RWPE2 (cell line): ENCODE measurements around the gene KDM4C.
A peak's percentile ranks its signal among the peaks of the same experiment; 100 is the strongest.

Experiments used
- ATAC-seq: fragments of 200-7000 bp; cut with Tn5 transposase; 3 replicates; pipeline ENCODE4 v1.9.1; 2021; ENCODE audit warnings: low read depth
- DNase-seq: peaks from one replicate; pipeline ENCODE4 v3.0.0-alpha.2; 2020; ENCODE audit warnings: low spot score
- H3K27ac ChIP-seq: fragments of 450-650 bp; 2 replicates; pipeline ENCODE4 v1.5.1; 2017; ENCODE audit warnings: mild to moderate bottlenecking; ENCODE audit not compliant: poor library complexity, severe bottlenecking
- H3K27me3 ChIP-seq: fragments of 250-450 bp; sonication (Bioruptor Pico); 2 replicates; pipeline ENCODE4 v1.5.1; 2021; ENCODE audit warnings: mild to moderate bottlenecking, moderate library complexity; ENCODE audit not compliant: insufficient read depth, poor library complexity, severe bottlenecking
- H3K36me3 ChIP-seq: fragments of 250-450 bp; sonication (Bioruptor Pico); 2 replicates; pipeline ENCODE4 v1.5.1; 2020; ENCODE audit warnings: low read depth, mild to moderate bottlenecking, moderate library complexity
- H3K4me1 ChIP-seq: fragments of 250-450 bp; sonication (Bioruptor Pico); 2 replicates; pipeline ENCODE4 v1.5.1; 2021; ENCODE audit warnings: mild to moderate bottlenecking, moderate library complexity; ENCODE audit not compliant: insufficient read depth, poor library complexity, severe bottlenecking
- H3K4me3 ChIP-seq: fragments of 250-450 bp; sonication (Bioruptor Pico); 2 replicates; pipeline ENCODE4 v1.5.1; 2021; ENCODE audit warnings: mild to moderate bottlenecking, moderate library complexity; ENCODE audit not compliant: severe bottlenecking
- H3K9me3 ChIP-seq: fragments of 250-450 bp; sonication (Bioruptor Pico); 2 replicates; pipeline ENCODE4 v1.5.1; 2021; ENCODE audit warnings: mild to moderate bottlenecking, moderate library complexity; ENCODE audit not compliant: severe bottlenecking
- TF ChIP-seq, protein P1 (sequence below): fragments of 450-650 bp; IDR thresholded peaks from one replicate; pipeline ENCODE4 v1.5.1; 2017; ENCODE audit warnings: mild to moderate bottlenecking, moderate library complexity; ENCODE audit not compliant: poor library complexity, severe bottlenecking

KDM4C gene

DNA sequence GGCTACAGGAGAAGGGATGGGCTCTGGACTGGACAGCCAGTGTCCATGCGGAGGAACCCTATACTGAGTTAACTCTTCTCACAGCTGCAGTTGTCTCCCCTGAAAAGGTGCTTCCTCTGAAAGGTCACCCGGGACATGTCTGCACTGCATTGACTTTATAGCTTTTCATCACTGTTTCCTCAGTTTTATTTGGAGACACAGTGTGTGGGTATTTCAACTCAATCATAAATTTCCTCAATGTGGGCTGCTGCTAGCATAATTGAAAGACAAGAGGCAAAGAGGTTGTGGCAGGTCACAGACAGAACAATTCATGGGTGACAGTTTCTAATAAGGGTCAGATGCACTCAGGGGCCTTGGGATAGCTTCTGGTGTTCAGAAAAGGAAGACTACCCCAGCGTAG lies 336.8 kb downstream of the KDM4C start:
- Histone ChIP-seq H3K27ac (no peak overlapping the region), H3K36me3 (no peaks in the 10 kb centered on the region), H3K9me3 (no peaks in the 10 kb centered on the region), H3K27me3 (no peaks in the 10 kb centered on the region), H3K4me1 (no peaks in the 10 kb centered on the region), H3K4me3 (no peak overlapping the region)
- TF ChIP-seq, protein P1, sequence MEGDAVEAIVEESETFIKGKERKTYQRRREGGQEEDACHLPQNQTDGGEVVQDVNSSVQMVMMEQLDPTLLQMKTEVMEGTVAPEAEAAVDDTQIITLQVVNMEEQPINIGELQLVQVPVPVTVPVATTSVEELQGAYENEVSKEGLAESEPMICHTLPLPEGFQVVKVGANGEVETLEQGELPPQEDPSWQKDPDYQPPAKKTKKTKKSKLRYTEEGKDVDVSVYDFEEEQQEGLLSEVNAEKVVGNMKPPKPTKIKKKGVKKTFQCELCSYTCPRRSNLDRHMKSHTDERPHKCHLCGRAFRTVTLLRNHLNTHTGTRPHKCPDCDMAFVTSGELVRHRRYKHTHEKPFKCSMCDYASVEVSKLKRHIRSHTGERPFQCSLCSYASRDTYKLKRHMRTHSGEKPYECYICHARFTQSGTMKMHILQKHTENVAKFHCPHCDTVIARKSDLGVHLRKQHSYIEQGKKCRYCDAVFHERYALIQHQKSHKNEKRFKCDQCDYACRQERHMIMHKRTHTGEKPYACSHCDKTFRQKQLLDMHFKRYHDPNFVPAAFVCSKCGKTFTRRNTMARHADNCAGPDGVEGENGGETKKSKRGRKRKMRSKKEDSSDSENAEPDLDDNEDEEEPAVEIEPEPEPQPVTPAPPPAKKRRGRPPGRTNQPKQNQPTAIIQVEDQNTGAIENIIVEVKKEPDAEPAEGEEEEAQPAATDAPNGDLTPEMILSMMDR = no peak
- DNase-seq (no peak), ATAC-seq (no peak)

DNA sequence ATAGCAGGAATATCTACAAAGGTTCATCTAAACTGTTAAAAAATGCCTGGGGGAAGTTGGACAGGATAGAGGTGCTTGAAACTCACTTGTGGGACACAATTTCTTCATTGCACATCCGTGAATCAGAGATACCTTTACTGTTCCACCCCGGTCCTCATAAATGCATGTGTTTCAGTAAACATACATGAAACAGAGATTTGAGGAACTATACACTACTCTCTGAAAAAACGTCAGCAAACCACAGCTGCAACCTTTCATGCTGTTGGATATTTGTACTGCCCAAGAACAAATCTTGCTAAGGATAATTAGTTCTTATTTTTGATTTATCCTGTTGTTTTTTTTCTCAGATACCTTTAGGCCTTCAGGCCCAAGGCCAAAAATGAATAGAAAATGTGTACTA lies 337.3 kb downstream of the KDM4C start:
- H3K4me1 ChIP-seq = no peaks in the 10 kb centered on the region
- no peak for ATAC-seq

DNA sequence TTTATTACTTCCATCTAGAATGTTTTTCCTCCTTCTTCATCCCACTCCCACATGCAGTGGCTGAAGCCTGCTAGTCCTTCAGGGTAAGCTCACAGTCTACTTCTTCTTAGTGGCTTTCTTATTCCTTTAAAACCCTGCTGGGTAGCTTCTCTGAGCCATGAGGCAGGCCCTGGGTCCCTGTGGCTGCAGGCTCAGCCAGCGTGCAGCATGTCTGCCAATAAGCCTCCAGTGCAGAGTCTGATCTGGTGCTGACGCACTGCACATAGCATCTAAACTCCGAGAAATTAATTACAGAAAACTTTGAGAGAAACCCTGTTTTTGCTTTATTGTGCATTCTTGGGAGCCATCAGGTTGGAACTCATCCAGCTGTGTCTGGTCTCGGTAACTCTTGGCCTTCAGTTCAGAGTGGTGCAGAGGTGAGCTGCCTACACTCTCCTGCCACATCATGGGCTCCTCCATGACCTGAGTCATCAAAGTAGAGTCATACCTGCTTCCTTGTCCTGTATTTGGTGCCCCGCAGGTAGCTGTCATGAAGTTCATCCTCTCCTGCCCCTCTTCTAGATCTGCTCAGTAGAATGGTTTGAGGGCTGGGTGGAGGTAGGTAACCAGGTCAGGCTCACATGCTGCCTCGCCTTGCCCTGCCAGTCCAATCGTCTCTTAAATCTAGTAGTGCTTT lies 339.4 kb downstream of the KDM4C start:
- H3K36me3 ChIP-seq = no peaks in the 10 kb centered on the region
- H3K4me1 ChIP-seq = no peaks in the 10 kb centered on the region
- no peak for DNase-seq
- no peaks in the 10 kb centered on the region for H3K9me3 ChIP-seq
- H3K27ac ChIP-seq = no peak overlapping the region
- no peaks in the 10 kb centered on the region for H3K27me3 ChIP-seq
- ATAC-seq = 0 out of 3 replicates have a peak, but pooled peaks have one; percentile 35
- TF ChIP-seq, protein P1 = no peak
- no peak overlapping the region for H3K4me3 ChIP-seq

More for the DNA sequence above, 337.3 kb downstream of the KDM4C start:
- Histone ChIP-seq H3K36me3 (no peaks in the 10 kb centered on the region), H3K27ac (no peak overlapping the region), H3K4me3 (no peak overlapping the region), H3K9me3 (no peaks in the 10 kb centered on the region), H3K27me3 (no peaks in the 10 kb centered on the region)
- no peak for DNase-seq
- TF ChIP-seq, protein P1 = no peak

DNA sequence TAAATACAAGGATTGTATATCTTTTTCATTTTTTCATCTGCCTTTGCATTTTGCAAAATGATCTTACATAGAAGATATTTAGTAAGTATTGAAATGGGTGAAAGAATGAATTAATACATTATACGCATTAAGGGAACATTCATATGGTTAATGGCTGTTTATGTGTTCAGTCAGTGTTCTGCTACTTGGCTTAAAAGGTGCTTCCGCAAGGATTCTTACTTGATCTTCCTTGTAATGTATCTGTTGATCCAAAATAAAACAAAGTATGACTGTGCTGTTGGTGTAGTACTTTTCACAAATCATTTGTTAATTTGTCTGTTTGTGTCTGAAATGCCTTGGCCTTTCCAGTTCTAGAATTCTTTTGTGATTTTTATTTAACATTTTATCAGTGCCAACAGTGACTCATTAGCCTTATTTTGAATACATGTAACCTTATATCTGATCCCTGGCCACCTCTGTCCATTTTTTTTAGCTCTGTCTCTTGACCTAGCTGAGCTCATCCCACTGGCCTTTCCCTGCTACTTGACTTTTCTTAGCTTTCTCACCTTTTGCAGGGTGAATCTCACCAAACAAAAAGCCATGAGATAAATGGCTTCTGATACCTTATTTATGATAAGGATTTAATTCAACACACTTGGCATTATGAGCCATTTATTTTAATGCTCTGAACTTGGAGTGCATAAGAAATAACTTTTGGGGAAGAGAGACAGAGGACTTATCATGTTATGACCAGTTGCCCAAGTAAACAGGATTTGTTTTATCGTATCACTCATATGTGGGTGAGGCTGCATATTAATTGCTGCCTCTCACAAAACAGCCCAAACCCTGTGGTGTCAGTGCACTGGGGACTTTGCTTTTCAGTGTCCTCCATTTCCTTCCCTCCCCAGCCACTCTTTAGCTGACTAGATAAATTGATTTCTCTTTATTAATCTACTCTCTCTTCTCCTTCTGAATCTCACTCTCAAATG lies 340.3 kb downstream of the KDM4C start:
- no peak for ATAC-seq
- Histone ChIP-seq H3K36me3 (no peaks in the 10 kb centered on the region), H3K27ac (no peak overlapping the region), H3K9me3 (no peaks in the 10 kb centered on the region), H3K4me1 (no peaks in the 10 kb centered on the region), H3K27me3 (no peaks in the 10 kb centered on the region), H3K4me3 (no peak overlapping the region)
- TF ChIP-seq, protein P1 = no peak
- no peak for DNase-seq
